ENCODE results near the gene MEF2B.
A peak's percentile ranks its signal among the peaks of the same experiment; 100 is the strongest.

GRCh38 chr19:19203012-19203856, 33.2 kb upstream of the MEF2B start, which contains the start of gene NR2C2AP:
- TF ChIP-seq CTCF (IDR thresholded peaks at IDR 0.05) (peak in 2 of 5 experiments; percentile 10 to 54), POLR2A (IDR thresholded peaks at IDR 0.05) (no peak), EP300 (IDR thresholded peaks at IDR 0.05) (peak; percentile 53 to 78)
